GM23338 (cell line): Measurements from ENCODE around the gene BCL2. TPM values are rescaled to one million over a fixed set of nuclear protein-coding genes. Genes with fewer than 3 reads are reported as not detected.
A peak's percentile ranks its signal among the peaks of the same experiment; 100 is the strongest.

Source experiments
- ATAC-seq: fragments of 200-7000 bp; cut with Tn5 transposase; 3 replicates; pipeline ENCODE4 v1.9.1; 2020
- DNase-seq: peaks from one replicate; pipeline ENCODE4 v3.0.0-alpha.2; 2015; ENCODE audit warnings: low spot score
- H2AFZ ChIP-seq: fragments of 200-600 bp; sonication (generic); 2 replicates; pipeline ENCODE4 v1.8.0; 2016; ENCODE audit warnings: antibody characterized with exemption, mild to moderate bottlenecking, moderate library complexity
- H3F3A ChIP-seq: fragments of 200-600 bp; sonication (generic); replicated peaks from 2 replicates; pipeline ENCODE4 v1.8.0; 2017; ENCODE audit warnings: antibody characterized with exemption, mixed run types, low read depth
- H3K27ac ChIP-seq: fragments of 200-600 bp; sonication (generic); 2 replicates; pipeline ENCODE4 v1.6.1; 2016; ENCODE audit warnings: low read depth
- H3K27me3 ChIP-seq: fragments of 200-600 bp; sonication (generic); 2 replicates; pipeline ENCODE4 v1.8.0; 2016; ENCODE audit warnings: mild to moderate bottlenecking, mixed run types, moderate library complexity; ENCODE audit not compliant: insufficient read depth
- H3K36me3 ChIP-seq: fragments of 200-600 bp; sonication (generic); 2 replicates; pipeline ENCODE4 v1.8.0; 2016; ENCODE audit warnings: mild to moderate bottlenecking; ENCODE audit not compliant: insufficient read depth
- H3K4me1 ChIP-seq: fragments of 200-600 bp; sonication (generic); 2 replicates; pipeline ENCODE4 v1.8.0; 2016; ENCODE audit warnings: mild to moderate bottlenecking, moderate library complexity; ENCODE audit not compliant: insufficient read depth
- H3K4me2 ChIP-seq: fragments of 200-600 bp; sonication (generic); 2 replicates; pipeline ENCODE4 v1.7.1; 2017; ENCODE audit warnings: mixed run types
- H3K4me3 ChIP-seq: fragments of 200-600 bp; sonication (generic); 2 replicates; pipeline ENCODE4 v1.6.1; 2016; ENCODE audit warnings: mixed run types
- H3K79me2 ChIP-seq: fragments of 200-600 bp; sonication (generic); replicated peaks from 2 replicates; pipeline ENCODE4 v1.8.0; 2017; ENCODE audit warnings: mild to moderate bottlenecking; ENCODE audit not compliant: insufficient read depth
- H3K9me2 ChIP-seq: fragments of 200-600 bp; sonication (generic); 2 replicates; pipeline ENCODE4 v1.8.0; 2017; ENCODE audit not compliant: insufficient read depth
- H4K20me1 ChIP-seq: fragments of 200-600 bp; sonication (generic); replicated peaks from 2 replicates; pipeline ENCODE4 v1.8.0; 2017; ENCODE audit warnings: mild to moderate bottlenecking; ENCODE audit not compliant: insufficient read depth
- H3K27ac Mint-ChIP-seq: 2 replicates; pipeline ENCODE4 v1.8.0; 2020; ENCODE audit warnings: inconsistent platforms, mild to moderate bottlenecking, moderate library complexity, mixed read lengths
- H3K27me3 Mint-ChIP-seq: 3 replicates; pipeline ENCODE4 v1.8.0; 2022; ENCODE audit warnings: low read depth, mild to moderate bottlenecking, moderate library complexity, mixed read lengths, inconsistent platforms; ENCODE audit not compliant: insufficient read depth, poor library complexity
- H3K36me3 Mint-ChIP-seq: 3 replicates; pipeline ENCODE4 v1.8.0; 2021; ENCODE audit warnings: low read depth, mild to moderate bottlenecking, inconsistent platforms, moderate library complexity, mixed read lengths
- H3K4me1 Mint-ChIP-seq: 3 replicates; pipeline ENCODE4 v1.8.0; 2020; ENCODE audit warnings: mild to moderate bottlenecking, inconsistent platforms, mixed read lengths
- H3K4me3 Mint-ChIP-seq: 3 replicates; pipeline ENCODE4 v1.8.0; 2021; ENCODE audit warnings: moderate library complexity, mild to moderate bottlenecking, inconsistent platforms, mixed read lengths
- H3K9me3 Mint-ChIP-seq: 3 replicates; pipeline ENCODE4 v1.8.0; 2020; ENCODE audit warnings: moderate library complexity, mild to moderate bottlenecking, inconsistent platforms, mixed read lengths
- CREB1 ChIP-seq: fragments of 250-450 bp; sonication (Bioruptor Pico); IDR thresholded peaks from 2 replicates; pipeline ENCODE4 v1.5.0; 2020; ENCODE audit warnings: low read depth, mild to moderate bottlenecking, moderate library complexity
- CTCF ChIP-seq, 2 experiments: fragments of 200-600 bp in 1 of 2; sonication (generic) in 1 of 2; conservative IDR thresholded peaks; 2 replicates each; pipeline versions ENCODE4 v1.5.1 to v1.6.1; 2016 to 2017; ENCODE audit warnings: antibody characterized with exemption in 2 of 2, low read depth in 2 of 2, mild to moderate bottlenecking in 2 of 2, moderate library complexity in 1 of 2
- ETS1 ChIP-seq: IDR thresholded peaks from 2 replicates; pipeline ENCODE4 v1.6.1; 2016; ENCODE audit warnings: antibody characterized with exemption
- EZH2phosphoT487 ChIP-seq: fragments of 200-600 bp; sonication (generic); IDR thresholded peaks from one replicate; pipeline ENCODE4 v1.8.1; 2018; ENCODE audit warnings: antibody characterized with exemption; ENCODE audit not compliant: unreplicated experiment
- NANOG ChIP-seq: IDR thresholded peaks from 2 replicates; pipeline ENCODE4 v1.6.1; 2016; ENCODE audit warnings: antibody characterized with exemption, borderline replicate concordance
- POLR2AphosphoS5 ChIP-seq: IDR thresholded peaks from 2 replicates; pipeline ENCODE4 v1.6.1; 2016; ENCODE audit warnings: antibody characterized with exemption, low read depth
- REST ChIP-seq: IDR thresholded peaks from one replicate; pipeline ENCODE4 v1.6.1; 2018; ENCODE audit warnings: antibody characterized with exemption; ENCODE audit not compliant: unreplicated experiment
- STAT1 ChIP-seq: IDR thresholded peaks from one replicate; pipeline ENCODE4 v1.6.1; 2016; ENCODE audit warnings: antibody characterized with exemption; ENCODE audit not compliant: unreplicated experiment
- ZNF331 ChIP-seq: fragments of 250-450 bp; sonication (Bioruptor Pico); IDR thresholded peaks from 2 replicates; pipeline ENCODE4 v1.5.0; 2020; ENCODE audit warnings: low read depth, mild to moderate bottlenecking, moderate library complexity
- polyA plus RNA-seq: library from polyadenylated mRNA; unstranded; fragments of >200 nt; fragmentation: Nextera tagmentation; extraction: Ambion mirVana; gene quantifications from 2 replicates; pipeline ENCODE4 v1.2.1, GENCODE V29; 2016
- total RNA-seq: library from RNA; depleted of rRNA; stranded (reverse); fragments of >200 nt; shearing (Covaris generic); gene quantifications from 2 replicates; pipeline ENCODE4 v1.2.3, GENCODE V29; 2014

The BCL2 gene
- total and polyA plus RNA-seq, 2 experiments from 2014 or later, result 1.2 to 4.0 TPM

- Histone ChIP-seq H4K20me1 (no peaks in the 10 kb centered on the region), H3K79me2 (no peaks in the 10 kb centered on the region), H3K4me1 (no peaks in the 10 kb centered on the region), H3K4me3 (no peak overlapping the region), H3F3A (no peaks in the 10 kb centered on the region), H3K27me3 (no peaks in the 10 kb centered on the region), H3K27ac (no peak overlapping the region), H3K4me2 (no peak overlapping the region), H2AFZ (no peak overlapping the region), H3K36me3 (no peaks in the 10 kb centered on the region), H3K9me2 (no peaks in the 10 kb centered on the region)
- Mint-ChIP-seq H3K4me3 (no peak overlapping the region), H3K27me3 (peaks cover 2% of the 10 kb centered on the region), H3K36me3 (no peaks in the 10 kb centered on the region), H3K9me3 (no peaks in the 10 kb centered on the region), H3K4me1 (peaks cover 8% of the 10 kb centered on the region; the same call in 2 of the 3 replicates), H3K27ac (peak overlapping the region; percentile 7; the same call in 1 of the 2 replicates)
- ATAC-seq, result no peak
- TF ChIP-seq ETS1 (no peak), ZNF331 (CRISPR knock-in tag) (no peak), CREB1 (CRISPR knock-in tag) (no peak), EZH2phosphoT487 (no peak), POLR2AphosphoS5 (no peak), REST (no peak), NANOG (no peak), CTCF (conservative IDR thresholded peaks at IDR 0.05; ENCODE audit: low read depth in 2 of 2) (no peak), STAT1 (no peak)
- no peak for DNase-seq
Measured at GRCh38 chr18:63187223-63187574, 132.4 kb downstream of the BCL2 start.
